H1 (cell line): ENCODE data around the gene NUCB1. TPM values are rescaled to one million over a fixed set of nuclear protein-coding genes. Genes with fewer than 3 reads are reported as not detected.
"Not testable (repeated sequence)": the region's sequence is repeated elsewhere in the genome, so short reads cannot be mapped to it uniquely, and the experiment has no call there.

ENCODE experiments used
- CTCF ChIA-PET: fragments of 300-600 bp; sonication (Branson Sonifier 250); formaldehyde crosslinking; loops from one replicate; lab custom pipeline; 2021; ENCODE audit not compliant: partially characterized antibody; lab: Charles Lee
- POLR2A ChIA-PET: fragments of 300-600 bp; sonication (Branson Sonifier 250); formaldehyde crosslinking; loops from one replicate; lab custom pipeline; 2021; ENCODE audit warnings: inconsistent platforms; ENCODE audit not compliant: partially characterized antibody; lab: Charles Lee
- DNase-seq, 2 experiments: peaks; one replicate each; pipeline versions ENCODE4 v3.0.0 to v3.0.0-alpha.2; 2010 to 2022; ENCODE audit warnings: low spot score in 2 of 2, low read depth in 1 of 2, mixed read lengths in 1 of 2
- FAIRE-seq: peaks from 2 replicates; lab custom pipeline; 2011; peaks lifted over from hg19 to GRCh38; lab: Jason Lieb, UNC
- H2AFZ ChIP-seq: 2 replicates; pipeline ENCODE4 v1.8.1; 2012; ENCODE audit warnings: low read length, inconsistent platforms
- H2AK5ac ChIP-seq: 2 replicates; pipeline ENCODE4 v1.6.1; 2013; ENCODE audit warnings: low read depth, low read length
- H2BK120ac ChIP-seq: replicated peaks from 2 replicates; pipeline ENCODE3; 2013; ENCODE audit warnings: low read depth, low read length, inconsistent platforms
- H2BK12ac ChIP-seq: 2 replicates; pipeline ENCODE4 v1.6.1; 2013; ENCODE audit warnings: low read depth, low read length
- H2BK15ac ChIP-seq: 2 replicates; pipeline ENCODE4 v1.6.1; 2013; ENCODE audit warnings: low read length
- H2BK20ac ChIP-seq: 2 replicates; pipeline ENCODE4 v1.6.1; 2013; ENCODE audit warnings: low read length
- H2BK5ac ChIP-seq: 2 replicates; pipeline ENCODE4 v1.6.1; 2013; ENCODE audit warnings: low read depth, low read length
- H3K14ac ChIP-seq: 2 replicates; pipeline ENCODE4 v1.6.1; 2013; ENCODE audit warnings: inconsistent platforms; ENCODE audit not compliant: insufficient read length
- H3K18ac ChIP-seq: 2 replicates; pipeline ENCODE4 v1.6.1; 2013; ENCODE audit warnings: low read length; ENCODE audit errors: extremely low read depth
- H3K23ac ChIP-seq: 2 replicates; pipeline ENCODE4 v1.6.1; 2013; ENCODE audit warnings: inconsistent platforms; ENCODE audit not compliant: insufficient read length
- H3K23me2 ChIP-seq: 2 replicates; pipeline ENCODE4 v1.6.1; 2013; ENCODE audit warnings: low read depth, low read length
- H3K27ac ChIP-seq: 2 replicates; pipeline ENCODE4 v1.6.1; 2011; ENCODE audit warnings: low read depth, low read length, inconsistent platforms
- H3K27me3 ChIP-seq, 4 experiments: replicated peaks in 1 of 4; 1 replicate in 1 of 4; 2 replicates in 3 of 4; pipeline versions ENCODE4 v1.6.1 to v1.8.1; 2011 to 2013; ENCODE audit warnings: low read length in 3 of 4, mild to moderate bottlenecking in 3 of 4, inconsistent platforms in 2 of 4, mixed read lengths in 2 of 4, moderate library complexity in 1 of 4; ENCODE audit not compliant: control insufficient read depth in 3 of 4, insufficient read depth in 3 of 4; ENCODE audit errors: extremely low read depth in 1 of 4
- H3K36me3 ChIP-seq, 4 experiments: 2 replicates each; pipeline versions ENCODE4 v1.6.1 to v1.8.1; 2011 to 2013; ENCODE audit warnings: mild to moderate bottlenecking in 4 of 4, low read length in 3 of 4, moderate library complexity in 2 of 4, control low read depth in 1 of 4, inconsistent platforms in 1 of 4; ENCODE audit not compliant: insufficient read depth in 4 of 4, control insufficient read depth in 2 of 4
- H3K4ac ChIP-seq: replicated peaks from 2 replicates; pipeline ENCODE3; 2013; ENCODE audit warnings: low read length, low read depth, mixed read lengths, inconsistent platforms; ENCODE audit not compliant: insufficient read length
- H3K4me1 ChIP-seq, 4 experiments: replicated peaks in 1 of 4; 1 replicate in 1 of 4; 2 replicates in 3 of 4; pipeline versions ENCODE4 v1.6.1 to v1.8.1; 2011 to 2013; ENCODE audit warnings: low read length in 3 of 4, inconsistent platforms in 2 of 4, mixed read lengths in 1 of 4; ENCODE audit not compliant: insufficient read depth in 4 of 4, control insufficient read depth in 3 of 4
- H3K4me2 ChIP-seq, 2 experiments: 2 replicates each; pipeline versions ENCODE4 v1.6.1 to v1.8.1; 2011 to 2013; ENCODE audit warnings: low read depth in 2 of 2, low read length in 2 of 2, control low read depth in 1 of 2, inconsistent platforms in 1 of 2, mild to moderate bottlenecking in 1 of 2; ENCODE audit not compliant: insufficient read depth in 1 of 2
- H3K4me3 ChIP-seq, 4 experiments: fragments of 200-600, 300-600 bp in 1 of 4; sonication (generic), shearing (Covaris generic), sonication (Bioruptor Twin) in 1 of 4; 2 replicates each; pipeline versions ENCODE4 v1.5.1 to v1.8.1; 2011 to 2016; ENCODE audit warnings: low read length in 4 of 4, low read depth in 3 of 4, control low read depth in 2 of 4, inconsistent platforms in 2 of 4, mild to moderate bottlenecking in 2 of 4, mixed read lengths in 1 of 4, moderate library complexity in 1 of 4; ENCODE audit not compliant: insufficient read depth in 2 of 4; ENCODE audit errors: extremely low read depth in 1 of 4
- H3K56ac ChIP-seq: replicated peaks from 2 replicates; pipeline ENCODE3; 2013; ENCODE audit warnings: low read depth, mild to moderate bottlenecking, mixed read lengths, low read length, inconsistent platforms; ENCODE audit not compliant: insufficient read length
- H3K79me1 ChIP-seq: 2 replicates; pipeline ENCODE4 v1.6.1; 2013; ENCODE audit warnings: low read depth, low read length, control low read depth
- H3K79me2 ChIP-seq, 2 experiments: 2 replicates each; pipeline versions ENCODE4 v1.6.1 to v1.8.1; 2012 to 2013; ENCODE audit warnings: low read length in 2 of 2, mild to moderate bottlenecking in 2 of 2, inconsistent platforms in 1 of 2; ENCODE audit not compliant: insufficient read depth in 2 of 2, control insufficient read depth in 1 of 2
- H3K9ac ChIP-seq, 4 experiments: replicated peaks in 1 of 4; 1 replicate in 1 of 4; 2 replicates in 3 of 4; pipeline versions ENCODE4 v1.6.1 to v1.8.1; 2011 to 2013; ENCODE audit warnings: low read depth in 3 of 4, low read length in 3 of 4, control low read depth in 2 of 4, mild to moderate bottlenecking in 2 of 4, moderate library complexity in 2 of 4, inconsistent platforms in 1 of 4; ENCODE audit errors: extremely low read depth in 1 of 4
- H3K9me3 ChIP-seq, 2 experiments: 2 replicates each; pipeline versions ENCODE4 v1.6.1 to v1.8.1; 2012 to 2013; ENCODE audit warnings: mild to moderate bottlenecking in 2 of 2, moderate library complexity in 2 of 2, control low read depth in 1 of 2, inconsistent platforms in 1 of 2, low read depth in 1 of 2, low read length in 1 of 2, mixed read lengths in 1 of 2; ENCODE audit not compliant: insufficient read depth in 2 of 2
- H4K20me1 ChIP-seq, 2 experiments: replicated peaks in 1 of 2; 2 replicates each; pipeline versions ENCODE3 to v1.8.1; 2011 to 2013; ENCODE audit warnings: inconsistent platforms in 2 of 2, low read length in 2 of 2, mild to moderate bottlenecking in 1 of 2; ENCODE audit not compliant: insufficient read depth in 2 of 2, control insufficient read depth in 1 of 2
- H4K5ac ChIP-seq: 2 replicates; pipeline ENCODE4 v1.6.1; 2013; ENCODE audit warnings: low read length, low read depth, mixed read lengths, inconsistent platforms; ENCODE audit not compliant: insufficient read length
- H4K8ac ChIP-seq: 2 replicates; pipeline ENCODE4 v1.8.0; 2013; ENCODE audit warnings: mild to moderate bottlenecking, moderate library complexity, low read length, inconsistent platforms; ENCODE audit not compliant: insufficient read depth; ENCODE audit errors: extremely low read depth
- H4K91ac ChIP-seq: replicated peaks from 2 replicates; pipeline ENCODE3; 2013; ENCODE audit warnings: low read length, mixed read lengths, inconsistent platforms; ENCODE audit not compliant: insufficient read length
- POU5F1 ChIP-seq: IDR thresholded peaks from 2 replicates; pipeline ENCODE4 v1.6.1; 2011; ENCODE audit warnings: low read depth, mild to moderate bottlenecking, low read length, moderate library complexity
- RNF2 ChIP-seq: fragments of 200-900, 300-1000 bp; sonication (generic); IDR thresholded peaks from 2 replicates; pipeline ENCODE4 v1.7.1; 2016; ENCODE audit warnings: borderline replicate concordance, low read depth, mild to moderate bottlenecking, antibody characterized with exemption, low read length; ENCODE audit not compliant: poor library complexity, severe bottlenecking; ENCODE audit errors: missing control alignments
- SIX5 ChIP-seq: IDR thresholded peaks from 2 replicates; pipeline ENCODE4 v1.6.1; 2011; ENCODE audit warnings: mild to moderate bottlenecking, low read depth, low read length
- TAF7 ChIP-seq: optimal IDR thresholded peaks from 2 replicates; pipeline ENCODE3; 2011; ENCODE audit warnings: low read depth, mild to moderate bottlenecking, inconsistent platforms, low read length, moderate library complexity, borderline replicate concordance
- TEAD4 ChIP-seq: IDR thresholded peaks from 2 replicates; pipeline ENCODE4 v1.6.1; 2012; ENCODE audit warnings: low read depth, low read length, inconsistent platforms, mixed read lengths
- WGBS, 2 experiments: shearing (Covaris generic) in 1 of 2; methylation state at CpG; one replicate each; pipeline versions ENCODE4 v1.1.6 to v1.1.7; 2013 to 2015; ENCODE audit warnings: low lambda C conversion rate in 2 of 2, mixed read lengths in 2 of 2, inconsistent platforms in 1 of 2, low coverage in 1 of 2, missing lambda C conversion rate in 1 of 2; ENCODE audit not compliant: insufficient replicate concordance in 2 of 2, insufficient coverage in 1 of 2, insufficient read length in 1 of 2; ENCODE audit errors: extremely low coverage in 1 of 2, missing lambda C conversion rate in 1 of 2; 5-methylcytosine and 5-hydroxymethylcytosine counted together
- polyA plus RNA-seq, 7 experiments: library from polyadenylated mRNA; depleted of rRNA in 3 of 7; stranded (reverse) in 5 of 7; unstranded in 2 of 7; fragments of >200 nt in 5 of 7; fragments of 200-250 nt in 2 of 7; gene quantifications; 1 replicate in 5 of 7; 2 replicates in 1 of 7; 4 replicates in 1 of 7; pipeline versions ENCODE4 v1.2.1 to v1.2.3, GENCODE V29; 2011 to 2013; ENCODE audit warnings: missing spikeins in 2 of 7, mixed read lengths in 2 of 7
- total RNA-seq: library from RNA; stranded (reverse); fragmentation: NEBNext Ultra II Directional; extraction: Animal tissue kit (Norgen Biotek cat#: 25700); gene quantifications from 2 replicates; pipeline ENCODE4 v1.2.1, GENCODE V29; 2021

NUCB1 gene
- total and polyA plus RNA-seq, 2 of the 8 experiments (the other 6 are each of a cell fraction or from before 2014, with no cell fraction given): 111 to 121 TPM

- TF ChIP-seq POU5F1: no peak
- no peak for TF ChIP-seq SIX5
- no peak for TF ChIP-seq TEAD4
- TF ChIP-seq RNF2: no peak
- TF ChIP-seq TAF7: no peak
Measured at GRCh38 chr19:48907671-48908070, 7.6 kb downstream of the NUCB1 start (continued).

- not testable (repeated sequence) for H2AK5ac ChIP-seq, H4K20me1 ChIP-seq, H3K9ac ChIP-seq, H3K9me3 ChIP-seq, H3K27me3 ChIP-seq, DNase-seq, H2BK20ac ChIP-seq, H3K23me2 ChIP-seq, H2BK120ac ChIP-seq, H3K4ac ChIP-seq, H3K23ac ChIP-seq, H4K5ac ChIP-seq, H2BK15ac ChIP-seq, H3K56ac ChIP-seq, FAIRE-seq, H3K4me1 ChIP-seq, H4K8ac ChIP-seq, H3K27ac ChIP-seq, H2BK5ac ChIP-seq, H4K91ac ChIP-seq, H3K79me2 ChIP-seq, H3K4me2 ChIP-seq, H2AFZ ChIP-seq, H3K79me1 ChIP-seq, H2BK12ac ChIP-seq, H3K18ac ChIP-seq, H3K14ac ChIP-seq, H3K4me3 ChIP-seq
- CTCF ChIA-PET: interaction anchor here (1.2 to 1.3 kb wide), 2 partner anchors 10 to 14 kb away, joined by 3 read pairs; no protein-coding TSS in a partner anchor
- POLR2A ChIA-PET: interaction anchor here (0.6 kb wide), 1 partner anchor 36 kb away, joined by 5 read pairs; no protein-coding TSS in a partner anchor
- H3K36me3 ChIP-seq: peaks cover 18 to 63% (median 39%) of the 10 kb centered on the region in 4 experiments
- 96% methylated on average over 9 of the region's 11 CpGs; no CpG with 5 or more reads in 1 of the 2 experiments for WGBS, 2 experiments
Measured at GRCh38 chr19:48909424-48910077, 9.4 kb downstream of the NUCB1 start.
